Retinal pigment epithelial cell (primary cell): ENCODE results near the gene KCNQ5.

Experiments used
- DNase-seq: peaks from one replicate; pipeline ENCODE4 v3.0.0-alpha.2; 2010; ENCODE audit warnings: low read depth
- H3K4me3 ChIP-seq: 2 replicates; pipeline ENCODE4 v1.5.1; 2011; ENCODE audit warnings: mild to moderate bottlenecking, low read length, control low read depth, moderate library complexity
- CTCF ChIP-seq: conservative IDR thresholded peaks from 2 replicates; pipeline ENCODE4 v1.5.1; 2011; ENCODE audit warnings: low read depth, low read length, control low read depth, inconsistent platforms

Gene KCNQ5

GRCh38 chr6:73078908-73079610, 457.2 kb downstream of the KCNQ5 start:
- no peak overlapping the region for H3K4me3 ChIP-seq
- DNase-seq: no peak
- TF ChIP-seq CTCF: no peak

GRCh38 chr6:73079611-73079955, 457.7 kb downstream of the KCNQ5 start:
- no peak for TF ChIP-seq CTCF
- H3K4me3 ChIP-seq: no peak overlapping the region
- DNase-seq: no peak

- H3K4me3 ChIP-seq: no peak overlapping the region
- DNase-seq: no peak
- TF ChIP-seq CTCF: no peak
Observed at GRCh38 chr6:73079978-73080377, 458.1 kb downstream of the KCNQ5 start.

GRCh38 chr6:73081955-73082354, 460.1 kb downstream of the KCNQ5 start:
- DNase-seq: no peak
- no peak overlapping the region for H3K4me3 ChIP-seq
- no peak for TF ChIP-seq CTCF

GRCh38 chr6:73083886-73084285, 462.0 kb downstream of the KCNQ5 start:
- no peak for TF ChIP-seq CTCF
- H3K4me3 ChIP-seq: no peak overlapping the region
- no peak for DNase-seq

- no peak for DNase-seq
- no peak for TF ChIP-seq CTCF
- no peak overlapping the region for H3K4me3 ChIP-seq
Observed at GRCh38 chr6:73085443-73085871, 463.6 kb downstream of the KCNQ5 start.

GRCh38 chr6:73086726-73087125, 464.9 kb downstream of the KCNQ5 start:
- H3K4me3 ChIP-seq: no peak overlapping the region
- no peak for TF ChIP-seq CTCF
- no peak for DNase-seq
